ENCODE results near the gene VAV3.
"Not testable (repeated sequence)": the region's sequence is repeated elsewhere in the genome, so short reads cannot be mapped to it uniquely, and the experiment has no call there.

The VAV3 gene

GRCh38 chr1:107653005-107653404 lies 312.0 kb downstream of the VAV3 start:
- peak overlapping the region in 1 of 3 experiments; percentile 41 for H3K27ac Mint-ChIP-seq
- no peak overlapping the region for H3K4me3 Mint-ChIP-seq
- TF ChIP-seq CTCF (IDR thresholded peaks at IDR 0.05; ENCODE audit: unreplicated experiment in 3 of 3): no peak
- no peaks in the 10 kb centered on the region for H3K27me3 Mint-ChIP-seq (ENCODE audit: low read depth)
- no peaks in the 10 kb centered on the region for H3K4me1 Mint-ChIP-seq
- H3K36me3 Mint-ChIP-seq (ENCODE audit: low read depth): peaks cover 5% of the 10 kb centered on the region
- H3K9me3 Mint-ChIP-seq: no peaks in the 10 kb centered on the region

DNA sequence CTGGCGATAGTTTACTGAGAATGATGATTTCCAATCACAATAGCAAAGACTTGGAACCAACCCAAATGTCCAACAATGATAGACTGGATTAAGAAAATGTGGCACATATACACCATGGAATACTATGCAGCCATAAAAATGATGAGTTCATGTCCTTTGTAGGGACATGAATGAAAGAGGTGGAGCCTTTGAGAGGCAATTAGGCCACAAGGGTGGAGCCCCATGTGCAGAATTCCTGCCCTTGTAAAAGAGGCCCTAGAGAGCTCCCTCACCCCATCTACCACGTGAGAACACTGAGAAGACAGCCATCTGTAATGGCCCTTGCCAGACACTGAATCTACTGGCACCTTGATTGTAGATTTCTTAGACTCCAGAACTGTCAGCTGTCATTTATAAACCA lies 314.2 kb downstream of the VAV3 start:
- not testable (repeated sequence) for H3K27ac Mint-ChIP-seq; H3K4me1 Mint-ChIP-seq; H3K36me3 Mint-ChIP-seq (ENCODE audit: low read depth); H3K4me3 Mint-ChIP-seq; H3K27me3 Mint-ChIP-seq (ENCODE audit: low read depth); H3K9me3 Mint-ChIP-seq

DNA sequence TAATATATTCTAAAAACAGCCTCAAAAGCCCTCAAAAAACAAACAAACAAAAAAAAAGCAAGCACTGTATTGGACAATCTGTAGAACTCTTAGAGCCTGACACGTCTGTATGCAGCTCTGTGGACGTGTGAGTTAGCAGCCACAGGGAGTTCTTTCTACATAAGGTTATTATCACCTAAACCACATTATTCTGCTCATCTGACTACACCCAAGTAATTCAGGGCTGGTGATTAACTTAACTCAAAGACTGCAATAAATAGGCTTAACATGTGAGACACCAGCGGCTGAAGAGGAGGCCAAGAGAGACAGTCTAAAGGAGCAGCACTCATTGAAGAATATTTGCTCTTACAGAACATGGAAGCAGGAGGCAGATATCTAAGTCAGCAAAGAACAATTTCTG lies 316.0 kb downstream of the VAV3 start:
- Mint-ChIP-seq H3K9me3 (no peaks in the 10 kb centered on the region), H3K27ac (peak overlapping the region in 2 of 3 experiments; percentile 61 to 70), H3K36me3 (ENCODE audit: low read depth) (no peaks in the 10 kb centered on the region), H3K4me1 (peaks cover 4% of the 10 kb centered on the region), H3K27me3 (ENCODE audit: low read depth) (no peaks in the 10 kb centered on the region), H3K4me3 (no peak overlapping the region)
- no peak for TF ChIP-seq CTCF (IDR thresholded peaks at IDR 0.05; ENCODE audit: unreplicated experiment in 3 of 3)

DNA sequence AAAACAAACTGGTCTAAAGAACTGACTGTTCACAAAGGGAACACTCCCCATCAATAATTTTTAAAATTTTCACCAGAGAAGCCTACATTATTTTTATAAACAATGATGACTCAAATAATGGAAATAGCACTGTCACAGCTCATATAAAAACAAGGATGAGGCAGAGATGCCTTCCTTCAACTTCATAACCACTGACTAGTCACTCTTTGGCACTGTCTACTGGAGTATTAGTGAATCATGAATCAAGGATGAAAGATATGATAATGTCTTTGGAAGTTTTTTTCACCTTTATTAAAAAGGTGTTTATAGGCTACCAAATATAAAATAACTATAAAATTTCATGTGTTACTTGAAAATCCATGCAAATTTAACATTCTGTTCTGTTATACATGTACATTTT lies 316.9 kb downstream of the VAV3 start:
- no peaks in the 10 kb centered on the region for H3K9me3 Mint-ChIP-seq
- H3K4me1 Mint-ChIP-seq: peaks cover 8% of the 10 kb centered on the region
- H3K36me3 Mint-ChIP-seq (ENCODE audit: low read depth): no peaks in the 10 kb centered on the region
- no peak overlapping the region for H3K4me3 Mint-ChIP-seq
- H3K27me3 Mint-ChIP-seq (ENCODE audit: low read depth): no peaks in the 10 kb centered on the region
- no peak for TF ChIP-seq CTCF (IDR thresholded peaks at IDR 0.05; ENCODE audit: unreplicated experiment in 3 of 3)
- no peak overlapping the region for H3K27ac Mint-ChIP-seq

DNA sequence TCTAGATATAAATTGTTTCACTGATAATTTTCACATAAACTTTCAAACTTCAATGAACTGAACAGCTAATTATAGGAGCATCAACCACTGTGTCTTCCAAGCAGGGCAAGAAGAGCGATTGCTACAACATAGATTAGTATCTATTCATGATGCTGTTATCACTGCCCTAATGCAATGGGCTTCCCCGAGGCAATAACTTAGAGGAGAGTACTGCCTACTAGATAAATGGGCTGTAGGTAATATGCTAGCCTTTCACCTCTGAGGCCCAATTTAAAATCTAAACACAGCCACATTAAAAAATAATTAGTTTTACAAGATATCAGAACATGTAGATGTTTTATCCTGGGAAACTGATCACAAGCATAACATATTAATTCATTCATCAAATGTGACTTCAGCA lies 318.0 kb downstream of the VAV3 start:
- H3K9me3 Mint-ChIP-seq: no peaks in the 10 kb centered on the region
- TF ChIP-seq CTCF (IDR thresholded peaks at IDR 0.05; ENCODE audit: unreplicated experiment in 3 of 3): no peak
- H3K27me3 Mint-ChIP-seq (ENCODE audit: low read depth): no peaks in the 10 kb centered on the region
- peaks cover 3% of the 10 kb centered on the region for H3K36me3 Mint-ChIP-seq (ENCODE audit: low read depth)
- H3K4me3 Mint-ChIP-seq: no peak overlapping the region
- peaks cover 8% of the 10 kb centered on the region for H3K4me1 Mint-ChIP-seq
- H3K27ac Mint-ChIP-seq: no peak overlapping the region

- no peaks in the 10 kb centered on the region for H3K9me3 Mint-ChIP-seq
- peaks cover 8% of the 10 kb centered on the region for H3K4me1 Mint-ChIP-seq
- no peak overlapping the region for H3K4me3 Mint-ChIP-seq
- peaks cover 18% of the 10 kb centered on the region for H3K36me3 Mint-ChIP-seq (ENCODE audit: low read depth)
- no peaks in the 10 kb centered on the region for H3K27me3 Mint-ChIP-seq (ENCODE audit: low read depth)
- no peak for TF ChIP-seq CTCF (IDR thresholded peaks at IDR 0.05; ENCODE audit: unreplicated experiment in 3 of 3)
- peak overlapping the region; percentile 27 to 87 (median 68) for H3K27ac Mint-ChIP-seq
Observed at GRCh38 chr1:107643766-107644165, 321.2 kb downstream of the VAV3 start.

Data from nephron (organoid).